Testis (tissue), 3 donors: ENCODE data around the gene CSTF3. TPM values are rescaled to one million over a fixed set of nuclear protein-coding genes. Genes with fewer than 3 reads are reported as not detected.
"Not testable (repeated sequence)": the region's sequence is repeated elsewhere in the genome, so short reads cannot be mapped to it uniquely, and the experiment has no call there.

Experiments
- DNase-seq: peaks from one replicate; pipeline ENCODE4 v3.0.0-alpha.2; 2019
- H3K27ac ChIP-seq, 2 donors: fragments of 200-600 bp; sonication (generic); one replicate each; pipeline ENCODE4 v1.5.1; 2019
- H3K27me3 ChIP-seq: fragments of 200-600 bp; sonication (generic); one replicate; pipeline ENCODE4 v1.5.1; 2019
- H3K36me3 ChIP-seq: fragments of 200-600 bp; sonication (generic); one replicate; pipeline ENCODE4 v1.5.1; 2017; ENCODE audit warnings: low read depth; ENCODE audit errors: missing control alignments
- H3K4me1 ChIP-seq: fragments of 200-600 bp; sonication (generic); one replicate; pipeline ENCODE4 v1.5.1; 2019
- H3K4me3 ChIP-seq, 2 donors: fragments of 200-600 bp; sonication (generic); one replicate each; pipeline ENCODE4 v1.5.1; 2017 to 2019
- H3K9me3 ChIP-seq: fragments of 200-600 bp; sonication (generic); one replicate; pipeline ENCODE4 v1.5.1; 2017
- POLR2A ChIP-seq: fragments of 450-650 bp; IDR thresholded peaks from one replicate; pipeline ENCODE4 v1.6.1; 2017; ENCODE audit warnings: antibody characterized with exemption, mild to moderate bottlenecking, moderate library complexity
- WGBS, 2 donors: methylation state at CpG; one replicate each; pipeline ENCODE4 v1.1.5; 2018; 5-methylcytosine and 5-hydroxymethylcytosine counted together
- intact Hi-C: fragments of 100-400 bp; cut with DNase I; formaldehyde crosslinking; loops from one replicate; pipeline ENCODE4 v1.15.1; 2023; ENCODE audit warnings: low total_unique reads
- polyA plus RNA-seq: library from polyadenylated mRNA; stranded (reverse); fragments of 350-450 nt; fragmentation: Illumina TruSeq; extraction: RNeasy Lipid Tissue Mini Kit (QIAGEN cat#74804); gene quantifications from one replicate; pipeline ENCODE4 v1.2.3, GENCODE V29; 2014; ENCODE audit warnings: low read depth, low replicate concordance; ENCODE audit not compliant: insufficient read depth
- total RNA-seq, 2 donors: library from RNA; depleted of rRNA; stranded (reverse); fragments of >200 nt; gene quantifications; one replicate each; pipeline ENCODE4 v1.2.3, GENCODE V29; 2016
- TF ChIP-seq, protein P1 (sequence below), 3 experiments: fragments of 450-650 bp in 2 of 3; fragments of 200-600 bp in 1 of 3; sonication (generic) in 1 of 3; IDR thresholded peaks; one replicate each; pipeline ENCODE4 v1.5.1; 2016 to 2019; ENCODE audit warnings: antibody characterized with exemption in 3 of 3, mild to moderate bottlenecking in 2 of 3, moderate library complexity in 1 of 3

CSTF3 gene
- total and polyA plus RNA-seq, 3 donors from 2014 or later: 31.0 to 46.6 (median 46.4) TPM

DNA sequence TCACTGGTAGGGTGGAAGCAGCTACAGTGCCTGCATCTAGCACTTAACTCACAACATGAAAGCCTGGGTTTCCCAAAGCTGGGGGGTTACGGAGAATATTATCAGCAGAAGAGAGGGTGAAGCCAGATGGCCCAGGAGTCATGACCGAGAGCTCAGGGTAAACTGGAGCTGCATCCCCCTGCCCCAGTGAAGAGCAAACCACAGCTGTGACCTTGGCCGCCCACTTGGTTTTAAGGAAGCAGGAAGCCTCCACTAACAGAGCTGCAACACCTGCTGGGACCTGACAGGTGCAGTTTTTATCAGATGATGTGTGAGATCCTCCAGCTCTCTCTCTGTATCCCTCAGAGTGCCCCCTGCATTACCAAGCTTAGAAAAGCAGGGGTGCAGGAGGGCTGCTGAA, 101.0 kb downstream of the CSTF3 start:
- H3K9me3 ChIP-seq: no peaks in the 10 kb centered on the region
- H3K36me3 ChIP-seq: no peaks in the 10 kb centered on the region
- H3K4me3 ChIP-seq: no peak overlapping the region
- no peaks in the 10 kb centered on the region for H3K27me3 ChIP-seq
- no peak overlapping the region for H3K27ac ChIP-seq
- WGBS, 2 donors: 98 to 100% methylated on average over 3 of the region's 3 CpGs
- DNase-seq: no peak
- no peaks in the 10 kb centered on the region for H3K4me1 ChIP-seq
- TF ChIP-seq, protein P1, sequence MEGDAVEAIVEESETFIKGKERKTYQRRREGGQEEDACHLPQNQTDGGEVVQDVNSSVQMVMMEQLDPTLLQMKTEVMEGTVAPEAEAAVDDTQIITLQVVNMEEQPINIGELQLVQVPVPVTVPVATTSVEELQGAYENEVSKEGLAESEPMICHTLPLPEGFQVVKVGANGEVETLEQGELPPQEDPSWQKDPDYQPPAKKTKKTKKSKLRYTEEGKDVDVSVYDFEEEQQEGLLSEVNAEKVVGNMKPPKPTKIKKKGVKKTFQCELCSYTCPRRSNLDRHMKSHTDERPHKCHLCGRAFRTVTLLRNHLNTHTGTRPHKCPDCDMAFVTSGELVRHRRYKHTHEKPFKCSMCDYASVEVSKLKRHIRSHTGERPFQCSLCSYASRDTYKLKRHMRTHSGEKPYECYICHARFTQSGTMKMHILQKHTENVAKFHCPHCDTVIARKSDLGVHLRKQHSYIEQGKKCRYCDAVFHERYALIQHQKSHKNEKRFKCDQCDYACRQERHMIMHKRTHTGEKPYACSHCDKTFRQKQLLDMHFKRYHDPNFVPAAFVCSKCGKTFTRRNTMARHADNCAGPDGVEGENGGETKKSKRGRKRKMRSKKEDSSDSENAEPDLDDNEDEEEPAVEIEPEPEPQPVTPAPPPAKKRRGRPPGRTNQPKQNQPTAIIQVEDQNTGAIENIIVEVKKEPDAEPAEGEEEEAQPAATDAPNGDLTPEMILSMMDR (IDR thresholded peaks at IDR 0.05): no peak
- TF ChIP-seq POLR2A: no peak
- intact Hi-C loops: loop anchor here (10.0 kb wide), 1 partner anchor 105 kb away; no protein-coding TSS in a partner anchor

DNA sequence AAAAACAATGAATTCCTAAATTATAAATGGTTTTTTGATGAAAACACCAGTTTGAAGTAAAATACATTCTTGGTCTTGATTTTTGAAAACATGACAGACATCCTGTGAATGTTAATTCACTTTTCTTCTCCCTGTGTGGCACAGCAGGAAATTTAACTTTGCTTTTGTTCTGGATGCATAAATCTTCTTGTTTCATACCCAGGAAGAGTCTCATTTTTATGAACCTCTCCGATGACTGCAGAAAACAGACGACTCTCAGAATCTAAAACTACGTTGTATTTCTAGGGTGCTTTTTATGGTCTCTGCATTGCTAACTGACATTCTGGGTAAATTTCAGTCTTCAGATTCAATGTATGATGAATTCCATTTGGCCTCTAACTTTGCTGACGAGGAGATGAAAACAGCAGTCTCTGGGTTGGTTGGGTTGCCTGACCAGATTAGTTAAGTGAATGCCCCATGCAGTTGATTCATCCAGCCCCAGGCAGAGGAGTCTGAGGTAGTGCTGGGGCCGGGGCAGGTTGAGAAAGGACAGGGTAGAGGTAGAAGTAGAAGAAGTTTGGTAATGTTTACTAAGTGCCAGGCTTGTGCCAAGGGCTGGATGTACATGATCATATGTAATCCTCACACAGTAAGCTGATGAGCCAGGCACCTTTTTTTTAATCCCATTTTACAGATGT, 101.8 kb downstream of the CSTF3 start:
- Histone ChIP-seq H3K4me3 (no peak overlapping the region), H3K27me3 (no peaks in the 10 kb centered on the region), H3K4me1 (no peaks in the 10 kb centered on the region), H3K36me3 (no peaks in the 10 kb centered on the region), H3K9me3 (no peaks in the 10 kb centered on the region), H3K27ac (no peak overlapping the region)
- no peak for TF ChIP-seq POLR2A
- TF ChIP-seq, protein P1 (IDR thresholded peaks at IDR 0.05): no peak
- no peak for DNase-seq
- WGBS, 2 donors: 86 to 88% methylated on average over 5 of the region's 5 CpGs
- intact Hi-C loops: loop anchor here (10.0 kb wide), 1 partner anchor 105 kb away; no protein-coding TSS in a partner anchor

DNA sequence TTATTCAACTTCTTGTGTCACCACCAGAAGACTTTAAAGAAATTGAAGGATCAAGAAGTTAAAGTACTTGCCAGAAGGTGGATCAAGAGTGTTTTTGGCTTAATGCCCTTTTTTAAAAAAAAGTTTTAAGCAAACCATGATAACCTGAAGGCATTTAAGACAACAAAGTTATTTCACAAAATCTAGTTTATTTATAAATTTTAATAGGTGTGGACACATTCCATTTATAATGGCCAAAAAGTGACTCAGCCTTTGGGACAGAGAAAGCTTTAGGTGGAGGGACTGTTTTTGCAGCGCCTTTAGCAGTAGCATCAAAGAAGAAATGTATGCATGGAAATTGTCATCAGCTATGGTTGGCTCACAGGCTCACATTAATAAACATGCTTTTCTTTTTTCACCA, 104.0 kb downstream of the CSTF3 start:
- TF ChIP-seq, protein P1 (IDR thresholded peaks at IDR 0.05): no peak
- TF ChIP-seq POLR2A: no peak
- Histone ChIP-seq H3K4me1 (no peaks in the 10 kb centered on the region), H3K27ac (no peak overlapping the region), H3K9me3 (no peaks in the 10 kb centered on the region), H3K27me3 (no peaks in the 10 kb centered on the region), H3K36me3 (no peaks in the 10 kb centered on the region), H3K4me3 (no peak overlapping the region)
- DNase-seq: no peak
- 96 to 100% methylated on average over 1 of the region's 1 CpG for WGBS, 2 donors
- intact Hi-C loops: no loop called here

DNA sequence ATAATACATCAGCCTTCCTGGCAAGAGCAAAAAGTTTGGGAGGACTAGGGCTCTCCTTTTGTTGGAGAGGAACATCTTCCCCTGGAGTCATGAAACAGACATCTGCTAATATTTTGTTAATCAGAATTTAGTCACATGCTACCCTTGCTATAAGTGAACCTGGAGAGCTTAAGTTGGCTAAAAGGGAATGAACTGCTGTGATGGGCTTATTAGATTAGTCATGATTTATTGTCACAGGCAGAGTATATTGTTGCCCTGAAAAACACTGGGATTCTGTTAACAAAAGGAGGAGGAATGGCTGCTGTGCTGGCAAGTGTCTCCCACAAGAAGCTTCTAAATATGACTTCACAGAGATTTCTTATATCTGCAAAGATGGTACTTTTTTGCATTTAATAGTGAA, 105.9 kb downstream of the CSTF3 start:
- H3K4me1 ChIP-seq: no peaks in the 10 kb centered on the region
- H3K9me3 ChIP-seq: no peaks in the 10 kb centered on the region
- TF ChIP-seq, protein P1 (IDR thresholded peaks at IDR 0.05): no peak
- TF ChIP-seq POLR2A: no peak
- H3K4me3 ChIP-seq: no peak overlapping the region
- H3K27me3 ChIP-seq: no peaks in the 10 kb centered on the region
- DNase-seq: no peak
- no peaks in the 10 kb centered on the region for H3K36me3 ChIP-seq
- H3K27ac ChIP-seq: no peak overlapping the region
- intact Hi-C loops: no loop called here

DNA sequence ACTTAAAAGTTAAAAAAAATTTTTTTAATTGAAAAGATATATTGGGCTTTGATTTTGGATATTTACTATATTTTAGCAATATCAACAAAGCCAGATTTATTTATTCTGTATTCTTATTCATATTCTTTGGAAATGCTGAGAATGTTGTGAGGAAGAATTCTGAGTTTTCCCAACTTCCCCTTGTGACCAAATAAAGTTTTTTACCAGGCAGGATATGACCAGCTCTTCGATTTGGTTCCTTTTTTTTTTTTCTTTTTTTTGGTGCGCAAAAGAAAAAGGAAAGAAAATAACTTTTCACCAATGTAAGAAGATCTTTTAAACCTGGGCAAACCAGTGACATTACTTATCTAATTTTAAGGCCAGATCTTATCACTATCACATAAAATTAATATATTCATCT, 109.0 kb downstream of the CSTF3 start:
- 83 to 85% methylated on average over 2 of the region's 2 CpGs for WGBS, 2 donors
- TF ChIP-seq, protein P1 (IDR thresholded peaks at IDR 0.05): no peak
- TF ChIP-seq POLR2A: no peak
- Histone ChIP-seq H3K4me1 (peaks cover 5% of the 10 kb centered on the region), H3K4me3 (no peak overlapping the region), H3K27me3 (no peaks in the 10 kb centered on the region), H3K27ac (no peak overlapping the region), H3K9me3 (no peaks in the 10 kb centered on the region), H3K36me3 (no peaks in the 10 kb centered on the region)
- intact Hi-C loops: no loop called here
- DNase-seq: no peak

DNA sequence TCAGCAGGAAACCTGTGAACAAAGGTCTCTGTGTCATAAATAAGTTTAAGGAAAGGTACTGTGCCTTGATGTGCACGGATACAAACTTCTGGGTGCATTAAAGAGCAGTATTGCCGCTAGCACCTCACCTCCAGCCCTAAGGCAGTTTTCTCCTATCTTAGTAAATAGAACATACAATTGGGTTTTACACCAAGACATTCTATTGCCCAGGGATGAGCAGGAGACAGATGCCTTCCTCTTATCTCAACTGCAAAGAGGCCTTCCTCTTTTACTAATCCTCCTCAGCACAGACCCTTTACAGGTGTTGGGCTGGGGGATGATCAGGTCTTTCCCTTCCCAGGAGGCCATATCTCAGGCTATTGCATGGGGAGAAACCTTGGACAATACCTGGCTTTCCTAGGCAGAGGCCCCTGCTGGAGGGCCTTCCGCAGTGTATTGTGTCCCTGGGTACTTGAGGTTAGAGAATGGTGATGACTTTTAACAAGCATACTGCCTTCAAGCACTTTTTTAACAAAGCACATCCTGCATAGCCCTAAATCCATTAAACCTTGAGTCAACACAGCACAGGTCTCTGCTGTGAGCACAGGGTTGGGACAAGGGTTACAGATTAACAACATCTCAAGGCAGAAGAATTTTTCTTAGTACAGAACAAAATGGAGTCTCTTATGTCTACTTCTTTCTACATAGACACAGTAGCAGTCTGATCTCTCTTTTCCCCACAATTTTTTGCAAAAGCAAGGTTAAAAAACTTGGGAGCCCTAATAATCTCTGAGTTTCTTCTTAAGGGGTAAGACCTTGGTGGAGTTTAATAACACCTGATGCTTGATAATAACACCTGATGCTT, 111.5 kb downstream of the CSTF3 start:
- intact Hi-C loops, H3K36me3 ChIP-seq, H3K27ac ChIP-seq, H3K4me3 ChIP-seq, DNase-seq, H3K27me3 ChIP-seq, H3K4me1 ChIP-seq, H3K9me3 ChIP-seq: not testable (repeated sequence)
- 82 to 95% methylated on average over 2 to 3 of the region's 3 CpGs for WGBS, 2 donors

DNA sequence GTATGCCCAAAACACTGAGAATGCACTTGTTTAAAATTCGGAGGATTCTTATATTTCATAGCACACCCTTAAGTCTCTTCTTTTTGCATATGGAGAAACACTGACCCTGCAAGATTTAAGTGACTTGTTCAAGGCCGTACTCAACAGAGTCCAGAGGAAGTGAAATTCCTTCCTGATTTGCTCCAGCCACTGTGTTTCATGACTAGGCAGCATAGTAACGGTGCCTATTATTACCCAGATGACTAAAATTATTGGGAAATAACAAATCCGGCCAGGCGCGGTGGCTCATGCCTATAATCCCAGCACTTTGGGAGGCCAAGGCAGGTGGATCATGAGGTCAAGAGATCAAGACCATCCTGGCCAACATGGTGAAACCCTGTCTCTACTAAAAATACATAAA, 112.6 kb downstream of the CSTF3 start:
- not testable (repeated sequence) for H3K9me3 ChIP-seq

More for the DNA sequence above, 112.6 kb downstream of the CSTF3 start:
- H3K4me1 ChIP-seq, intact Hi-C loops, H3K27ac ChIP-seq, H3K36me3 ChIP-seq, H3K4me3 ChIP-seq, DNase-seq, H3K27me3 ChIP-seq: not testable (repeated sequence)
- WGBS, 2 donors: 68 to 72% methylated on average over 6 of the region's 6 CpGs
